ENCODE measurements around the gene OLIG1.

- TF ChIP-seq CTCF (conservative IDR thresholded peaks at IDR 0.05; ENCODE audit: low read length), result no peak
- no peak for TF ChIP-seq EZH2phosphoT487 (IDR thresholded peaks at IDR 0.05; ENCODE audit: borderline replicate concordance, low read depth, low read length)
Measured at GRCh38 chr21:33025489-33026442, 44.2 kb upstream of the OLIG1 start, which contains the start of gene OLIG2.

All from OCI-LY7 (cell line).